ENCODE data around the gene ITCH. TPM values are rescaled to one million over a fixed set of nuclear protein-coding genes. Genes with fewer than 3 reads are reported as not detected.
"Not testable (repeated sequence)": the region's sequence is repeated elsewhere in the genome, so short reads cannot be mapped to it uniquely, and the experiment has no call there.

The ITCH gene
- total RNA-seq, 2 donors from 2014 or later = 22.4 to 24.4 TPM

DNA sequence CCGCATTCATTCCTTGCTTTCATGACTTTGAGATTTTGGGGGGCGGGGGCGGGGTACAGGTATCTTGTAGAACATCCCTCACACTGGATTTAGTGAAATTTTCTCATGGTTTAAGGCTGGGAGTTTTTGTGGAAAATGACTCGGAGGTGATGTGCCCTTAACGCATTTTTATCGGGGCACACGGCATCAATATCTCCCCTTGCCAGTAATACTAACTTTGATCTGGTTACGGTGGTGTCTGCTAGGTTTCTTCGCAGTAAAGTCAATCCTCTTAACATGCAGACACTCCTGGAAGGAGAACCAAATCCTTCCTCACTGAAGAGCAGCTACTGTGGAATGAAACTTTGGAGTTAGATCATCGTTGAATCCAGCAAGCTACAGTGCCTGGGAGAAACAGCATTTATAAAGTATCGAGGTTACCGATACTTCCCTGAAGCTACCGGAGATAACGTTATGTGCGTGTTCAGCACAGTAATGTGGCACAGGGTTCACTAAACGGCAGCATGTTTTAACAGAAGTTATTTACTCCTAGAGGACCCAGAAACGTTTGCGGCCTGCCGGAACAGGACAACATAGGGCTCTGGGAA is 151.9 kb downstream of the ITCH start:
- peak overlapping the region in 1 of 2 donors; percentile 76 for H3K4me3 ChIP-seq
- H3K27ac ChIP-seq = peak overlapping the region; percentile 74 to 93 (median 88)
- ATAC-seq = peak; percentile 4
- WGBS, 2 donors = 7 to 10% methylated on average over 19 of the region's 19 CpGs
- H3K27me3 ChIP-seq = no peaks in the 10 kb centered on the region
- no peaks in the 10 kb centered on the region for H3K9me3 ChIP-seq
- H3K36me3 ChIP-seq (replicated peaks in 1 of 2; ENCODE audit: insufficient read depth in 1 of 2, low read depth in 2 of 2) = no peaks in the 10 kb centered on the region
- intact Hi-C loops (cut with DNase I) = no loop called here
- no peak for DNase-seq
- H3K4me1 ChIP-seq = peaks cover 22% of the 10 kb centered on the region
- TF ChIP-seq, protein P1, sequence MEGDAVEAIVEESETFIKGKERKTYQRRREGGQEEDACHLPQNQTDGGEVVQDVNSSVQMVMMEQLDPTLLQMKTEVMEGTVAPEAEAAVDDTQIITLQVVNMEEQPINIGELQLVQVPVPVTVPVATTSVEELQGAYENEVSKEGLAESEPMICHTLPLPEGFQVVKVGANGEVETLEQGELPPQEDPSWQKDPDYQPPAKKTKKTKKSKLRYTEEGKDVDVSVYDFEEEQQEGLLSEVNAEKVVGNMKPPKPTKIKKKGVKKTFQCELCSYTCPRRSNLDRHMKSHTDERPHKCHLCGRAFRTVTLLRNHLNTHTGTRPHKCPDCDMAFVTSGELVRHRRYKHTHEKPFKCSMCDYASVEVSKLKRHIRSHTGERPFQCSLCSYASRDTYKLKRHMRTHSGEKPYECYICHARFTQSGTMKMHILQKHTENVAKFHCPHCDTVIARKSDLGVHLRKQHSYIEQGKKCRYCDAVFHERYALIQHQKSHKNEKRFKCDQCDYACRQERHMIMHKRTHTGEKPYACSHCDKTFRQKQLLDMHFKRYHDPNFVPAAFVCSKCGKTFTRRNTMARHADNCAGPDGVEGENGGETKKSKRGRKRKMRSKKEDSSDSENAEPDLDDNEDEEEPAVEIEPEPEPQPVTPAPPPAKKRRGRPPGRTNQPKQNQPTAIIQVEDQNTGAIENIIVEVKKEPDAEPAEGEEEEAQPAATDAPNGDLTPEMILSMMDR (IDR thresholded peaks at IDR 0.05) = no peak
- peak in 2 of 3 donors; percentile 36 for TF ChIP-seq POLR2A (IDR thresholded peaks at IDR 0.05)

DNA sequence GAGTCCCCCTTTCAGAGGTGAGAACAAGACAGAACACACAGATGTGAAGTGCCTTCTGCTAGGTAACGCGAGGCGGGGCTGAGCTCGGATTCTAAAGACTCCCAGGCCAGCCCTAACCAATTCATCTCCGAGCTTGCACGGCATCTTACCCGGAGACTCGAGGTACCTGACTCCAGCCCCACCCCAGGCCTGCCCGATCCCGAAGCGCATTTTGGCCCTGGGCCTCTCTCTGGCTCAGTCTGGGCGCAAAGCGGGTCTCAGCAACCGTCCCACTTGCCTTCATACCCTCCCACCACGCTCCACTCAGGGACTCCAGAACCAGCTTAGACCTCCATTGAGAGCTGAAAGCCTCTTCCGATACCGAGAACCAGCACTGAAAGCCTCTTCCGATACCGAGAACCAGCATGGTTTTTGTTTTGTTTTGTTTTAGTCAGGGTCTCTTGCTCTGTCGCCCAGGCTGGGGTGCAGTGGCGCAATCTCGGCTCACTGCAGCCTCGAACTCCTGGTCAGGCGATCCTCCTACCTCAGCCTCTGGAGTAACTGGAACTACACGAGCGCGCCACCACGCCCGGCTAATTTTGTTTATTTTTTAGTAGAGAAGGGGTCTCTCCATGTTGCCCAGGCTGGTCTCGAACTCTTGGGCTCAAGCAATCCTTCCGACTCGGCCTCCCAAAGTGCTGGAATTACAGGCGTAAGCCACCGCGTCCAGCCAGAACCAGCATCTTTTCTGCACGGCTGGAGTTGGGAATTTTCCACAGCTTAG is 152.6 kb downstream of the ITCH start:
- DNase-seq (peak; percentile 72 to 80 (median 78)), ATAC-seq (peak; percentile 74)
- H3K9me3 ChIP-seq = no peaks in the 10 kb centered on the region
- no peak for TF ChIP-seq POLR2A (IDR thresholded peaks at IDR 0.05)
- H3K4me1 ChIP-seq = peaks cover 22% of the 10 kb centered on the region
- WGBS, 2 donors = 0 to 1% methylated on average over 32 to 36 of the region's 36 CpGs
- H3K27me3 ChIP-seq = no peaks in the 10 kb centered on the region
- no peaks in the 10 kb centered on the region for H3K36me3 ChIP-seq (replicated peaks in 1 of 2; ENCODE audit: insufficient read depth in 1 of 2, low read depth in 2 of 2)
- intact Hi-C loops (cut with DNase I) = no loop called here
- peak overlapping the region; percentile 59 to 76 for H3K4me3 ChIP-seq
- peak overlapping the region; percentile 74 to 93 (median 88) for H3K27ac ChIP-seq

DNA sequence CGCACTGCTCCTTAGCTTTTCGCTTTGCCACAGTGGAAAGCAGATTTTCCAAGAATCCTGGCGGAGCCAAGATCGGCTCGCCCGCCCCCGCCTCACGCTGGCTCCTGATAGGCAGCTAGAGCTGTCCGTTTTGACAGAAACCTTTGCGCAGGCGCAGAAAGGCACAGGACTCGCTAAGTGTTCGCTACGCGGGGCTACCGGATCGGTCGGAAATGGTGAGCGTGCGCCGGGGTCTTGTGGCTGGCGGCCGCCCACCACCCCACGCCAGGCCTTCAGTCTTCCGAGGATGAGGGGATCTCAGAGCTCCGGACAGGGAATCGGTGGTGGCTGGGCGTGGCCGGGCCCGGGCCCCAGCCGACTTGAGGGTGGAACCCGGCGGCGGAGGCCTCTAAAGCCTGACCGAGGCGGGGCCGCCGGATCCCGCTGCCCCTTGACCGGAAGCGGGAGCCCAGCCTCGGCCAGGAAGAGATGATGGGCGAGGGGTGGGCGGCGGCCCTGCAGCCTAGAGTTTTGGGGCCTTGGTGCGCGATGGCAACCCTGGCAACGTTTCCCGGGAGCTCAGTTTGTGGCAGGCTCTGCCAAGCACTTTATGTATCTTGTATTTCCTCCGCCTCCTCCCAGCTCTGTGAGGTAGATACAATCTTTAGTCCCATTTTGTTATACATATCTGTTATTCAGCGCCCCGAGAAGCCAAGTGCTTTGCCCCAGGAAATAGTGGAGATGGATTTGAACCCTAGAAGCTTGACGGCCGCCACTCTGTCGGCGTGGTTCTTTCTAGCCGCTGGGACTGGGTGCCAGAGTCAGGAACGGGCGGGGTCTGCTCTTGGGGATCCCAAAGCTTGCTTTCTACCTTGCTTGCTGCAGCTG is 153.4 kb downstream of the ITCH start, which contains the start of gene DYNLRB1:
TSS of gene DYNLRB1 (plus strand) at position 176 of the 867 bp plus-strand sequence. CDS start at position 213, 37 bp downstream.
- Histone ChIP-seq H3K4me3 (peak within 1 kb of the TSS; percentile 59 to 76), H3K9me3 (no peaks in the 10 kb centered on the region), H3K27ac (peak within 1 kb of the TSS; percentile 74 to 93 (median 88)), H3K4me1 (peaks cover 22% of the 10 kb centered on the region), H3K27me3 (no peaks in the 10 kb centered on the region), H3K36me3 (replicated peaks in 1 of 2; ENCODE audit: insufficient read depth in 1 of 2, low read depth in 2 of 2) (no peaks in the 10 kb centered on the region)
- DNase-seq = peak; percentile 97 to 99 (median 98)
- intact Hi-C loops (cut with DNase I) = no loop called here
- TF ChIP-seq POLR2A (IDR thresholded peaks at IDR 0.05) = peak; percentile 75 to 91 (median 87)
- TF ChIP-seq, protein P1 (IDR thresholded peaks at IDR 0.05) = no peak
- peak; percentile 95 for ATAC-seq
- WGBS, 2 donors = 0% methylated on average over 19 to 53 of the region's 59 CpGs

DNA sequence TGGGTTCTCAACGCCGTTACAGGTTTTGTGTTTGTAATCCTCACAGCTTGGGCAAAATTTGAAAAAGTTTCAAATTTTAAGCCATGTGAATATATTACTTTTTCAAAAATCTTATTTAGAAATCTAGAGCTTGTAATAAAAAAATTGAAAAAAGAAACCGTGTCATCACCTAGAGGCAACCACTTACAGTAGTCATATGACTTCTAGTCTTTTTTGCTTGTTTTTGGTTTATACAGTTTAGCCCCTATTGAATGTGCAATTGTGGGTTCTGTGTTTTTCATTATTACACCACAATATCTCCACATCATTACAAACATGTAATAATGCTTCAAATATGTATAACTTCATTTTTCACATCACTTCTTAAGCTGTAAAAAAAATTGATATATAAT is 154.0 kb downstream of the ITCH start:
- no peak for ATAC-seq
- Histone ChIP-seq H3K36me3 (replicated peaks in 1 of 2; ENCODE audit: insufficient read depth in 1 of 2, low read depth in 2 of 2) (no peaks in the 10 kb centered on the region), H3K9me3 (no peaks in the 10 kb centered on the region), H3K4me1 (peaks cover 22% of the 10 kb centered on the region), H3K27ac (peak overlapping the region in 3 of 4 donors; percentile 86 to 93 (median 89)), H3K4me3 (peak overlapping the region in 1 of 2 donors; percentile 76), H3K27me3 (no peaks in the 10 kb centered on the region)
- WGBS, 2 donors = 0 to 1% methylated on average over 3 of the region's 3 CpGs
- TF ChIP-seq, protein P1 (IDR thresholded peaks at IDR 0.05) = no peak
- TF ChIP-seq POLR2A (IDR thresholded peaks at IDR 0.05) = no peak
- intact Hi-C loops (cut with DNase I) = no loop called here
- no peak for DNase-seq

DNA sequence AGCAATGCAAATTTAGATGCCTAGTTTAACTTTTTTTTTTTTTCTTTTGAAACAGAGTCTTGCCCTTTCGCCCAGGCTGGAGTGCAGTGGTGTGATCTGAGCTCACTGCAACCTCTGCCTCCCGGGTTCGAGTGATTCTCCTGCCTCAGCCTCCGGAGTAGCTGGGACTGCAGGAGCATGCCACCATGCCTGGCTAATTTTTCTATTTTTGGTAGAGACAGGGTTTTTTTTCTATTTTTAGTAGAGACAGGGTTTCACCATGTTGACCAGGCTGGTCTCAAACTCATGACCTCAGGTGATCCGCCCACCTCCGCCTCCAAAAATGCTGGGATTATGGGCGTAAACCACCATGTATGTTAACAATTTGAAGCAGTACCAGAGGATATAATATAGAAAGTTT is 155.8 kb downstream of the ITCH start:
- 89 to 92% methylated on average over 7 of the region's 7 CpGs for WGBS, 2 donors
- ATAC-seq; H3K27me3 ChIP-seq; intact Hi-C loops (cut with DNase I); H3K27ac ChIP-seq; H3K36me3 ChIP-seq (replicated peaks in 1 of 2; ENCODE audit: insufficient read depth in 1 of 2, low read depth in 2 of 2); H3K4me3 ChIP-seq; DNase-seq; H3K9me3 ChIP-seq: not testable (repeated sequence)
- H3K4me1 ChIP-seq = peaks cover 35% of the 10 kb centered on the region

DNA sequence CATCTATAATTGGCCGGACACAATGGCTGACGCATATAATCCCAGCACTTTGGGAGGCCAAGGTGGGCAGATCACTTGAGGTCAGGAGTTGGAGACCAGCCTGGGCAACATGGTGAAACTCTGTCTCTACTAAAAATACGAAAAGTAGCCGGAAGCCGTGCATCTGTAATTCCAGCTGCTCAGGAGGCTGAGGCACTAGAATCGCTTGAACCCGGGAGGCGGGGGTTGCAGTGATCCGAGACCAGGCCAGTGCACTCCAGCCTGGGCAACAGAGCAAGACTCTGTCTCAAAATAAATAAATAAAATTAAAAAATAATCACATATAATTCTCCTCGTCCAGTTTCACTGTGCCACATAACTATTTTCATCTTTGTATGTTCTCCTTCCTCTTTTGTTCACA is 156.8 kb downstream of the ITCH start:
- H3K9me3 ChIP-seq; ATAC-seq; H3K36me3 ChIP-seq (replicated peaks in 1 of 2; ENCODE audit: insufficient read depth in 1 of 2, low read depth in 2 of 2); DNase-seq; H3K4me3 ChIP-seq; H3K27ac ChIP-seq; H3K27me3 ChIP-seq; intact Hi-C loops (cut with DNase I): not testable (repeated sequence)
- peaks cover 31% of the 10 kb centered on the region for H3K4me1 ChIP-seq
- 88% methylated on average over 10 of the region's 10 CpGs for WGBS, 2 donors

Data from body of pancreas (tissue), 4 donors.